GM18520 (cell line): ENCODE results near the gene UPF1.
A peak's percentile ranks its signal among the peaks of the same experiment; 100 is the strongest.

Experiments used
- ATAC-seq: cut with Tn5 transposase; IDR thresholded peaks from one replicate; pipeline ENCODE4 v1.9.1; 2021; ENCODE audit not compliant: unreplicated experiment

Gene UPF1

DNA sequence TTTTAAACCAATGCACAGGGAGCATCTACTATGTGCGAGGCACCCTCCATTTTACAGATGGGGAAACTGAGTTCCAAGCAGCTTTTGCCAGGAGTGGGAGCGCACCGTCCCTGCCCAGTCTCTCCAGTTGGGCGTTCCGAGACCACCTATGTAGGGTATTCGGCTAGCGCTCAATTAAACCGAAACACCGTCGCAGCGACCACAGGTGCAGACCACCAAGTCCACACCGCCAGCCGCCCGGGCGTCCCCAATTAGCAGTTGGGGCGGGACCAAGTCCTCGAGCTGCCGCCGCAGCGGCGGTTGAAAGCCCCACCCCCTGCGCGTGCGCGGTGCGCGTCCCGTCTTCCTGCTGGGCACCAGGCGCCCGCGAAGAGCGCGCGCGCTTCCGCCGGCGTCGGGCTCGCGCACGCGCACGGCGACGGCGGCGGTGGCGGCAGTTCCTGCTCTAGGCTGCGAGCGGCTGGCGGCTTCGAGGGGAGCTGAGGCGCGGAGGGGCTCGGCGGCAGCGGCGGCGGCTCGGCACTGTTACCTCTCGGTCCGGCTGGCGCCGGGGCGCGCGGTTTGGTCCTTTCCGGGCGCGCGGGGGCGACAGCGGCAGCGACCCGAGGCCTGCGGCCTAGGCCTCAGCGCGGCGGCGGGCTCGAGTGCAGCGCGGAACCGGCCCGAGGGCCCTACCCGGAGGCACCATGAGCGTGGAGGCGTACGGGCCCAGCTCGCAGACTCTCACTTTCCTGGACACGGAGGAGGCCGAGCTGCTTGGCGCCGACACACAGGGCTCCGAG lies at the start of gene UPF1:
TSS of gene UPF1 (plus strand) at position 436 of the 782 bp plus-strand sequence. CDS start at position 687, 251 bp downstream.
- ATAC-seq: peak; percentile 63

DNA sequence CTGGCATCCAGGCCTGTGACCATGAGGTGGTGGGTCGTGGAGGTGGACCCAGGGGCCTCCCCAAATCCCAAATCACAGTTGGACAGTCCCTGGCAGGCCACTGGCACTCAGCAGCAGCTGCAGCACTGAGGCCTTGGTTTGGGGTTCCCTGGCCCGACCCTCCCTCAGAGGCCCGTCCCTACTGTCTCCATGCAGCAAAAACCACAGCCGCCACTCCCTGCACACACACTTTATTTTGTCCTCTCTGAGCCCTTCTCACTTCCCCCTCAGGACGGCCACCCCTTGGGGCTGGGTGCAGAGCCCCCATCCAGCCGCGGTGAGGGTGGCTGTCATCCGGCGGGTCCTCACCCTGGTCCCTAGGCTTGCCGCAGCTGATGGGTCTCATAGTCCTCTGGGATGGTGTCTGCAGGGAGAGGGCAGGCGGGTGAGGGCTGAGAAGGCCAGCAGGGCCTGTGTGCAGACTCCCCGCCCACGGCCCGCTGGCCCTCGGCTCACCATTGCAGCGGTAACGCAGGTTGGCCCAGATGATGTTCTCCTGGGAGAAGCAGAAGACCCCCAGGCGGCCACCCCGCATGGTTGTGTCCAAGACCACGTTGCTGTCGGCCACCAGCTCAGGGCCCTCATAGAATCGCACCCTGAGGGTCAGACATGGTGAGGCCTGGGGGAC lies 49.1 kb upstream of the UPF1 start:
- no peak for ATAC-seq

DNA sequence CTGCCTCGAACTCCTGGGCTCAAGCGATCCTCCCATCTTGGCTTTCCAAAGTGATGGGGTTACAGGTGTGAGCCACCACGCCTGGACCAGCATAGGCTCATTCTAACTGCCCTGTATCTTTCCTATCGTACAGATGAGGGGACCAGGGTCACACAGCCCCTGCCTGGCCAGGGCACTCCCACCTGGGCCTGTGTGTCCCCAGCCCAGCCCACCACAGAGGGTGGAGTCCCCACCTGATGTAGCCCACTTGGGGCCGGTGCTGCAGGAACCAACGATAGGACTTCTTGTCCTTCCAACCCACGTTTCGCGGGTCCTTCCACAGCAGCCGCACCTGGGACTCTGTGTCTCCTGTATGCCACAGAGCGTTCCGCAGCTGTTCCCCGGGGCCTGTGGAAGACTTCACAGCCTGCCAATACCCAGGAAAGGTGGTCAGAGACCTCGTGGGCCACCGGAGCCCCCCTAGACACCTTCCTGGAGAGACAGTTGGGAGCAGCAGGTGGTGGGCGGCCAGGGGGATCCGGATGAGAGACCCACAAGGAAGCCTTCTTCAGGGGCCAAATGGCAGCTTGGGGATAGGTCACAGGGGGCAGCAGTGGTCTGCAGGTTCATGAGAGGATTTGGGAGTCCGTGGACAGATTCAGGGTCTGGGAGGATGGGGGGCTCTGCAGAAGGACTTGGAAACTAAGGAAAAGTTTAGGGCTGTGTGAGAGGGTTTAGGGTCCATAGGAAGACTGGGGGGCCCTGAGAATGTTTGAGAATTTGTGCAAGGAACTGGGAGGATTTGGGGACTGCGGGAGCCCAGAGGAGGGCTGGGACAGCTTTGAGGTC lies 47.6 kb upstream of the UPF1 start:
- ATAC-seq: no peak

DNA sequence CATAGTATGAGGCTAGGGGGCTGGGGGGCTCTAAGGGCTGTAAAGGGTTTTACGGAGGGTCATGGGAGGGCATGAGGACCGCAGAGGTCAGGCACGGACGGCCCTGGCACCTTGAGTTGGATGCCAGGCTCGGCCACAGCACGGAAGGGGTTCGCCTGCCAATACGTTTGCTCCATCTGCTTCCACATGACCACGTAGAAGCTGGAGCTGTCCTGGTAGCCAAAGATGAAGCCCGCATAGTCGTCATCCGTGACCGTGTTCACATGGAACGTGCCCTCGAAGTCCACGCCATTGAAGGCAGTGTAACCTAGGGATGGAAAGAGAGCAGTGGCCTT lies 47.0 kb upstream of the UPF1 start:
- ATAC-seq: no peak

DNA sequence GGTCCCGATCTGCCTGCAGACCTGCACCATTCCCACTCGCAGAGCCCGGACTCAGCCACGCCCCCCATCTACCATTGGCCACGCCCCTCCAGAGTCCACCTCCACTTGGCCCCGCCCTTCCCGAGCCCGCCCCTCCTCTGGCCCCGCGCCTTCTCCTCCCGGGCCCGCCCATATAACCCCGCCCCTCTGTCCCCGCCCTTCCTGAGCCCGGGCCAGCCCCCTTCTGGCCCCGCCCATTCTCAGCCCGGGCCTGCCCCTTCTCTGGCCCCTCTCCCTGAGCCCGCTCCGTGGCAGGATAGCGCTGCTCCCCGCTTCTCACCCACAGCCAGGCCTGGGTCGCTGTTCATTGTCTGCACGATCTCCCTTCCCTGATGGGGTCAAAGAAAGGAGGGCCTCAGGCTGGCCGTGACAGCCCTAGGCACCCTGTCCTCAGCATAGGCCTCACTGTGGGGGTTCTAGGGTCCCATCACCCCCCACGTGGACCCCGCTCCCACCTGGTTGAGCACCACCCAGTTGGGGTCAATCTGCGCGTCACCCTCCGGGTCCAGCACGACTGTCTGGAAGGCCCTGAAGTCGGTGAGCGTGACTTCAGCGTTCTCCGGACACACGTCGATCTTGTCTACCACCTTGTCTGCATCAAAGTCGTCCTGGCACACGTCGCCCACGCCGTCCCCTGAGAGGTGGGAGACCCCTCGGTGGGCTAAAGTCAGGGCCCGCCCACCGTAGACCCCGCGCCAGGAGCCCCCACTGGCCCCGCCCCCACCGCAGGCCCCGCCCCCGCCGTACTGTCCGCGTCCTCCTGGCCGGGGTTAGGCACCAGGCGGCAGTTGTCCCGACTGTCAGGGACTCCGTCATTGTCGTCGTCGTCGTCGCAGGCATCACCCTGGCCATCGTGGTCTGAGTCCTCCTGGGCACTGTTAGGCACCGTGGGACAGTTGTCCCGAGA lies 46.3 kb upstream of the UPF1 start:
- ATAC-seq: no peak

DNA sequence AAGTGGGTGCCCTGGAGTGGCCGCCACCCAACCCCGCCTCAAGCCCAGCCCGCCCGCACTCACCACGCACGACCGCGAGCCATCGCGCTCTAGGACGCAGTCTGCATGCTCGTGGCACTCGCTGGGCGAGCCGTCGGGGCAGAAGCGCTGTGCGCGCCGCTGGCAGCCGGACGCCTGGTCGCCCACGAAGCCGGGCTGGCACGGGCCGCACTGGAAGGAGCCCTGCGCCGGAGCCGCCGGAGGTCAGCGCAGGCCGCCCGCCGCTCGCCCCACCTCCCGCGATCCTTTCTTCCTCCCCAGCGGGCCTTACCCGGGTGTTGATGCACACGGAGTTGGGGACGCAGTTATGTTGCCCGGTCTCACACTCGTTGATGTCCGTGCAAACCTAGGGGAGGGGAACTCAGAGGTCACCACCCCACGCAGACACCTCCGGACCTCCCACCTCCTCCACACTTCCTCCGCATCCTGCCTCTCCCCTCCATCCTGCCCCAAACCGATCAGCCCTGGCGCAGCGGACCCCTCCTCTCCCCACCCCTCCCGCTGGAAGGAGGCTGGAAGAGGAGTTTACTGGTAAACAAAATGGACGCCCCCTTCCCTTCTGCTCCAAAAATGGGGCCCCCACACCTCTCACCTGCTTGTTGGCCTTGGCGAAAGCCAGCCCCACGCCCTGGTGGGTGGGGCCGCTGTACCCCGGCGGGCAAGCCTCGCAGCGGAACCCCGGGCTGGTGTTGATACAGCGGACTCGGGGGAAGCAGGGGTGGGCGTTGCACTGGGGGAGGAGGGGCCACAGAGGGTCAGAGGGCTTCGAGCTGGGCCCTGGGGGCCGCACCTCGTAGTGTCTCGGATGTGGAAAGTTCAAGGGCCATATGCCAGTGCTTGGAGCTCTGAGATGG lies 43.0 kb upstream of the UPF1 start:
- ATAC-seq: no peak

DNA sequence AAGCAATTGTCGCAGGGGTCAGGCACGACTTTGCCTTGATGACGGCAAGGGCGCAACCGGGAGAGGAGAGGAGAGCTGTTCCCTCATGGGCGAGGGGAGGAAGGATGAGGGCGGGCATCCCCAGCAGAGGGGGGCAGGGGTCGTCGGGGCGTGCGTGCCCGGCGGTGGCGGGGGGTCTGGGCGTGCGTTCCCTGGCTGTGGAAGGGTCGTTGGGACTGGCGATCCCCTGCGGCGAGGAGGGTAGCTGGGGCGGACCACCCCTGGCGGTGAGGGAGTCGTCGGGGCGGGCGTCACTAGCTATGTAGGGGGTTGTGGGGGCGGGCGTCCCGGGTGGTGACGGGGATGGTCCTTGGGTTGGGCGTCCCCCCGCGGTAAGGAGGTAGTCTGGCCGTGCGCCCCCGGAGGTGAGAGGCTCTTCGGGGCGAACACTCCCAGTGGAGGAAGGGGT lies 42.3 kb upstream of the UPF1 start:
- no peak for ATAC-seq

DNA sequence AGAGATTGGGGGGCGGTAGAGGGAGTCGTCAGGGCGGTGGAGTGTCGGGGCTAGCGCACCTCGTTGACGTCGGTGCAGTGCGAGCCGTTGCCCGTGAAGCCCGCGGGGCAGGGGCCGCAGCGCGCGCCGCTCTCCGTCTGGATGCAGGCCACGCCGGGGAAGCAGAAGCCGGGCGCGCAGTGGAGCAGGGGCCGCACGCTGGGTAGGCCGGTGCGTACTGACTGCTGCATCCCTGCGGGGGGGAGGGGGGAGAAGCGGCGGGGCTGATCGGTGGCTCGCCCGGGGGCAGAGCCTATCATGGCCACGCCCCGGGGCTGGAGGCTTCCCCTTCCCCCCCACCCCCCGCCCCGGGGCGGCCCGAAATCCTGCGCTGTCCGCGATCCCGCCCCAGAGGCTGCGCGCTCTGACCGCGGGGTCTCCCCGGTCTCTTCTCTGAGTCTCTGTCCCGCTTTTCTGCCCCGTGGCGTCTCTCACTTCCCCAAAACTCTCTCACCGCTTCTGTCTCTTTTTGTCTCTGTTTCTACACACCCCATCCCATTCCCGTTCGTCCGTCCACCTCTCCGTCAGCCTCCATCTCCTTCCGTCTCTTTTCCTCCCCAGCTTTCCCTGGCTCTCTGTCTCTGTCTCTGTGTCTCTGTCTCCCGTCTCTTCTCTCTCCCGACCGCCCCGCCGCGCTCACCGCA lies 41.7 kb upstream of the UPF1 start:
- ATAC-seq: no peak

DNA sequence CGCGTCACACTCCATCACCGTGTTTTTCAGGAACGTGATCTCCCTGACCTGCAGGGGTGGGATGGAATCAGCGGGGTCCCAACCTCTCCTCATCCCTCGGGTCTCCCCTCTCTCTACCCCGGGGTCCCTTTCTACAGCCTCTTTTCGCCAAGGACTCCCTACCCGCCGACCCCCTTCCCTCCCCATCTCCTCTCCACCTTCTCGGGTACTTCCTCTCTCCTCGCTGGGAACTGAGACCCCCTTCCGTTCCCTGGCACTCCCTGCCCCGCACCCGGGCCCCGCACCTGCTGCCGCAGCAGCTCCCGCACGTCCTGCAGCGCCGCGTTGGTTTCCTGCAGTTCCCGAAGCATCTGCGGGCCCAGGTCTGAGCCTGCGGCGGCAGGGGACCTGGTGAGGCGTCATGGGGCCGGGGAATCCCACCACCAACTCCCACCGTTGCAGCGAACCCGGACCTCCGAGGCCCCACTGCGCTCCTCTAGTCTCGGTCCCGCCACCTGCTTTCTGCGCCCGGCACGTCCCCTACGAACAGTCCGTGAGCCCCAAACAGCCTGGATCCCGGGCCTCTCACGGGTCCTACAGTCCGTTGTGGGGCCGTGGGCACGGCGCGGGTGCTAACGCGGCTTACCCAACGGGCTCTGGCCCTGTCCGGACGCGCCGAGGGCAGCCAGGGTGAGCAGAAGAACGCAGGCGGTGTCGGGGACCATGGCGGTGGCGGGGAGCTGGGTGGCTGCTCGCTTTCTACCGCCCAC lies 41.0 kb upstream of the UPF1 start, which contains the start of gene COMP:
TSS of gene COMP (minus strand) at position 740 of the 749 bp plus-strand sequence. CDS start at position 704, 36 bp downstream.
- no peak for ATAC-seq

DNA sequence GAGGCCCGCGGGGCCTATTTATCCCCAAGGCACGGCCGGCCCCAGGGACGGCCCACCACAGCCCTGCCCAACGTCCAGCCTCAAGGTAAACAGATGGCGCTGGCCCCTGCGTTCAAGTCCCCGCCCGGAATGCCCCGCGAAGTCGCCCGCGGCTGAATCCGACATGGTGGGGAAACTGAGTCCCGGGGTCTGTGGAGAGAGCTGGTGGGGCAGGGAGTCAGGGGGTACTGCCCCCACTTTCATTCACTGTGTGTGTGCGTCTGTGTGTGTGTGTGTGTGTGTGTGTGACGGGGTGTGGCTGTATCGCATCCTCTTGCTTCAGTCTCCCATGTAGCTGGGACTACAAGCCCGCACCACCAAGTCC lies 40.5 kb upstream of the UPF1 start:
- no peak for ATAC-seq

DNA sequence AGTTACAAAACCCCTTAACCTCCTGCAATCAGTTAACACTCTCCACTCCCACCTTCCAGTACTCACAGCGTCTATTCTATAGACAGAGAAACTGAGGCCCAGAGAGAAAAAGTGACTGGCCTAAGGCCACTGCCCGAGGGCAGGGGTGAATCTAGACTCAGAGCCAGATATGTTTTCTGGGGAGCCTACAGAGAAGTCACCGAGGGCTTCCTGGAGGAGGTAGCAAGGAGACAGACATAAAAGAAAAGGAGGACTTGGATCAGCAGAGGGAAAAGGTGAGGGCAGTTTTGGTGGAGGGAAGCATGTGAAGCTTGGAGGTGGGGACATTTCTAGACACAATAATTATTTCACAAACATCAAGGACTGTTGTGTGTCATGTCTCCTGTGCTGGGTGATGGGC lies 39.1 kb upstream of the UPF1 start:
- no peak for ATAC-seq

DNA sequence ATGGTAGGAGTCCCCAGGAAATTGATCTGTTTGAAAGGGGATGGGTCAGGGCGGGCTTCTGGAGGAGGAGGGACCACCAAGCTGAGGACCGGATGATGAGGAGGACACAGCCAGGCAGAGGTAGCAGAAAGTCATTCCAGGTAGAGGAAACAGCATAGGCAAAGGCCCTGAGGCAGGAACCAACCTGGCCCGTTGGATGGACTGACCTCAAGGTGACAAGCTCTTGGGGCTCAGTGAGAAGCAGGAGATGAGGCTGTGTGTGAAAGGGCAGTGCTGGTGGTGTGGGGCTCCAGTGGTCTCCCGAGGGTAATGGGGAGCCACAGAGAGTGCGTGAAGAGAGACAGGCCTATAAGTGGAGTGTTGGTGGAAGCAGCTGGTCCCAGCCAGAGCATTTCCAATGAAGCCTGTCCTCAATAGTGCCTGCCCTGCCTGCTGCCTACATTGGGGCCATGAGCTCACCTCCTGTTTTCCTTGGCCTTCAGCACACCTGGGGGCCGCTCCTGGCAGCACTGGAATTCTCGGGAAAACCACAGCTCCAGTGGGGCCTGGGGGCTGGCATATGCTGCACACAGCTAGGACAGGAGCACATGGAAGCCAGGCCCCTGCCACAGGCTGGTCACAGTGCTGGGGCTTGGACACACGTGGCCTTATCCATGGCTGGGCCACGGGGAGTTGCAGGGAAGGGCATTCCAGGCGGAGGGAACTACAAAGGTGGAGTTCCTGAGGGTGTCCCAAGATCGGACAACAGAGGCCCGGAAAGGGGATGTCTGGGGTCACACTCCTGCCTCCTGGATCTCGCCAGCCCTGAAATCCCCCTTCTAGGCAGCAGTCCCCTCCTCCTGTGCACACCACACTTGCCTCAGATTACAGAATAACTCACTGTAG lies 38.4 kb upstream of the UPF1 start:
- no peak for ATAC-seq

DNA sequence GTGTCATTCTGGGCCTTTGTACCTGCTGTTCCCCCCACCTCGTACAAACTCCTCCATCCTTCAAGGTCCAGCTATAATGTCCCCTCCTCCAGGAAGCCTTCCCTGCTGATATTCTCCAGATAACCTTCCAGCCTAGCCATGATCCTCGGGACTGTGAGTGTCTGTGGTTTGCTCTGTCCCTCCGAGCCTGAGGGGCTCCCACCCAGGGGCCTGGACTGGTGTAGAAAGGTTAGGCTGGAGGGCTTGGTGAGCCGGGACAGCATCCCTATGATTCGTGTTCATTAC lies 37.8 kb upstream of the UPF1 start:
- ATAC-seq: no peak

DNA sequence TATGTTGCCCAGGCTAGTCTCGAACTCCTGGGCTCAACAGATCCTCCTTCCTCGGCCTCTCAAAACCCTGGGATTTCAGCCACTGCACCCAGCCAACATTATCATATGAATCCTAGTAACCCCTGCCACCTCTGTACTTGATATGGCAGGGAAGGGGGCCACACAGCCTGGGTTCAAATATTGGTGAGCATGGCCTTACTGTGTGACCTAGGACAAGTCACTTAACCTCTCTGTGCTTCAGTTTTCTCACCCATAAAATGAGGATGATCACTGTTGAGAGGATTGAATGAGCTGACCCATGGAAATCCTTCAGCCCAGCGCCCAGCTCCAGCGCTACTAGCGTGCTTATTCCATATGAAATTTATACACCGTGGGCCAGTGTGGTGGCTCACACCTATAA lies 37.1 kb upstream of the UPF1 start:
- ATAC-seq: no peak

DNA sequence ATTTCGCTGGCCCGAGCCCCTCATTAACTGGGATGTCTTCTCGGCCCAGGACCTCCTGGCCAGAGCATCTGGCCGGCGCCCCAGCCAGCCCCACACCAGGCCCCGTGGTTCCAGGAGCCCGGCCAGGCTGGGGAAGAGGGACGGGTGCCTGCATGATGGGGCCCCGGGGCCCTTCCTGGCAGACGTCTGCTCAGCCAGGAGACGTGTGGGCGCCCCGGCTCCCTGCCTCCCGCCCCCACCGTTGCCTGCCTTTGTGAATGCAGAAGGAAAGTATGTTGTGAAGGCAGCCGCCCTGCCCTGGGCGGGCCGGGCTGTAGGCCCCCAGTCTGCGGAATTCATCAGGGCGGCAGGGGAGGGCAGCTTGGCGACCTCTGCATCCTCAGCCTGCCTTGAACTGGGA lies 36.2 kb upstream of the UPF1 start:
- ATAC-seq: no peak

DNA sequence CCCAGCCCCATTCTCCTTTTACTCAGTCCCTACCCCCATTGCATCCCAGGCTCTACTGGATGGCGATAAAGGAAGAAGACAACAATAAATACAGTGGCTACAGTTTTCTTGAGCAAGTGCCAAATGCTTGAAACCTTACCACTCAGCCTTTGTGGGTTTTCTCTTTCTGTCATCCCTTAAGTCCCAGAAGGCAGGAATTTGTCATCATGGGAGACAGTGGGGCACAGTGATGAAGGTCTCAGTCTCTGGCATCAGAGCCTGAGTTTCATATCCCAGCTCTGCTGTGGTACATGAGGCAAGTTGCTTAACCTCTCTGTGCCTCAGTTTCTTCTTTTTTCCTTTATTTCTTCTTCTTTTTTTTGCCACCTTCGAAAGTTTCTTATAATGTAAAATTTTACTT lies 35.5 kb upstream of the UPF1 start:
- ATAC-seq: no peak
